ENCODE results near the gene SLC25A36.

- TF ChIP-seq CTCF (IDR thresholded peaks at IDR 0.05): no peak
- TF ChIP-seq POLR2A (IDR thresholded peaks at IDR 0.05): no peak
Measured at GRCh38 chr3:140950863-140951262, 9.2 kb downstream of the SLC25A36 start.
